Panc1 (cell line): ENCODE results near the gene AHRR. TPM values are rescaled to one million over a fixed set of nuclear protein-coding genes. Genes with fewer than 3 reads are reported as not detected.

ENCODE experiments used
- ATAC-seq: fragments of 200-7000 bp; cut with Tn5 transposase; 2 replicates; pipeline ENCODE4 v1.9.1; 2020; ENCODE audit warnings: mild to moderate bottlenecking, moderate library complexity
- BruUV-seq: library from RNA; stranded (reverse); fragments of 400-500 nt; replicated peaks from 2 replicates; lab custom pipeline; 2021; lab: Mats Ljungman, UMichigan
- CTCF ChIA-PET: fragments of 300-600 bp; sonication (Branson Sonifier 250); formaldehyde crosslinking; loops from one replicate; lab custom pipeline; 2022; ENCODE audit warnings: antibody characterized with exemption; lab: Charles Lee
- POLR2A ChIA-PET: fragments of 300-600 bp; sonication (Branson Sonifier 250); formaldehyde crosslinking; loops from one replicate; lab custom pipeline; 2022; ENCODE audit warnings: antibody characterized with exemption; lab: Charles Lee
- DNase-seq: peaks from one replicate; pipeline ENCODE4 v3.0.0-alpha.2; 2010; ENCODE audit warnings: low read depth, low spot score
- H3K27ac ChIP-seq: 2 replicates; pipeline ENCODE4 v1.5.1; 2011; ENCODE audit warnings: mild to moderate bottlenecking, low read length, inconsistent platforms
- H3K27me3 ChIP-seq: fragments of 200-500 bp; sonication (Bioruptor generic); 2 replicates; pipeline ENCODE4 v1.6.0; 2014; ENCODE audit warnings: low read length, inconsistent platforms; ENCODE audit not compliant: control insufficient read depth, insufficient read depth
- H3K36me3 ChIP-seq: fragments of 200-500 bp; sonication (Bioruptor generic); 2 replicates; pipeline ENCODE4 v1.5.1; 2014; ENCODE audit warnings: inconsistent platforms, mild to moderate bottlenecking, low read length, moderate library complexity; ENCODE audit not compliant: control insufficient read depth, insufficient read depth
- H3K4me1 ChIP-seq: 2 replicates; pipeline ENCODE4 v1.5.1; 2011; ENCODE audit warnings: inconsistent platforms, mild to moderate bottlenecking, low read length, moderate library complexity; ENCODE audit not compliant: control insufficient read depth, insufficient read depth
- H3K4me3 ChIP-seq, 2 experiments: 2 replicates each; pipeline ENCODE4 v1.5.1; 2011 to 2012; ENCODE audit warnings: low read depth in 2 of 2, low read length in 2 of 2, mild to moderate bottlenecking in 2 of 2, inconsistent platforms in 1 of 2, moderate library complexity in 1 of 2
- H3K9me3 ChIP-seq: fragments of 200-500 bp; sonication (Bioruptor generic); 2 replicates; pipeline ENCODE4 v1.5.1; 2014; ENCODE audit warnings: low read depth, mild to moderate bottlenecking, inconsistent platforms, low read length, moderate library complexity; ENCODE audit not compliant: control insufficient read depth, insufficient read depth
- CTCF ChIP-seq: fragments of 450-650 bp; IDR thresholded peaks from 2 replicates; pipeline ENCODE4 v1.5.1; 2017; ENCODE audit warnings: mild to moderate bottlenecking
- POLR2AphosphoS5 ChIP-seq: IDR thresholded peaks from 2 replicates; pipeline ENCODE4 v1.6.1; 2012; ENCODE audit warnings: mild to moderate bottlenecking, low read depth, low read length, moderate library complexity
- REST ChIP-seq, 2 experiments: IDR thresholded peaks; 2 replicates each; pipeline ENCODE4 v1.6.1; 2011 to 2012; ENCODE audit warnings: low read depth in 2 of 2, control low read depth in 1 of 2, low read length in 1 of 2, mild to moderate bottlenecking in 1 of 2, moderate library complexity in 1 of 2; ENCODE audit not compliant: insufficient read depth in 1 of 2
- TCF7L2 ChIP-seq: IDR thresholded peaks from 2 replicates; pipeline ENCODE4 v1.6.1; 2011; ENCODE audit warnings: mild to moderate bottlenecking, low read depth, low read length, inconsistent platforms
- in situ Hi-C: cut with HindIII; loops from 2 replicates; pipeline ENCODE4 v1.10.0; 2016; ENCODE audit warnings: low sequenced_read_pairs, low pct_unique_long_range_greater_than_20kb
- intact Hi-C: fragments of 100-400 bp; cut with micrococcal nuclease; formaldehyde crosslinking; loops from one replicate; pipeline ENCODE4 v1.10.0; 2022; ENCODE audit not compliant: unreplicated experiment
- total RNA-seq: library from RNA; stranded (reverse); gene quantifications from one replicate; pipeline ENCODE4 v1.2.1, GENCODE V29; 2021; ENCODE audit not compliant: unreplicated experiment

Gene AHRR
- total RNA-seq, 1 experiment from 2014 or later: 23.6 TPM

- ATAC-seq (no peak), DNase-seq (no peak)
- ChIA-PET POLR2A (no interaction called here), CTCF (no interaction called here)
- BruUV-seq: no TSS peak
- intact Hi-C loops: no loop called here
- in situ Hi-C loops: no loop called here
- H3K27ac ChIP-seq: no peak overlapping the region
- no peak overlapping the region for H3K4me3 ChIP-seq
- peaks cover 12% of the 10 kb centered on the region for H3K4me1 ChIP-seq
- no peaks in the 10 kb centered on the region for H3K27me3 ChIP-seq
- H3K9me3 ChIP-seq: no peaks in the 10 kb centered on the region
- TF ChIP-seq POLR2AphosphoS5 (no peak), REST (IDR thresholded peaks at IDR 0.05; ENCODE audit: insufficient read depth in 1 of 2, low read depth in 2 of 2, low read length in 1 of 2) (no peak), CTCF (no peak)
- H3K36me3 ChIP-seq: no peaks in the 10 kb centered on the region
Observed at GRCh38 chr5:334903-335739, 13.6 kb downstream of the AHRR start.

- H3K36me3 ChIP-seq: no peaks in the 10 kb centered on the region
- no TSS peak for BruUV-seq
- no peak for TF ChIP-seq TCF7L2
- no peaks in the 10 kb centered on the region for H3K27me3 ChIP-seq
- ChIA-PET CTCF (no interaction called here), POLR2A (no interaction called here)
- no peak for DNase-seq
- peaks cover 12% of the 10 kb centered on the region for H3K4me1 ChIP-seq
- in situ Hi-C loops: no loop called here
- no peaks in the 10 kb centered on the region for H3K9me3 ChIP-seq
- ATAC-seq: no peak
- H3K27ac ChIP-seq: no peak overlapping the region
- no peak overlapping the region for H3K4me3 ChIP-seq
- intact Hi-C loops: no loop called here
Observed at GRCh38 chr5:335740-336038, 14.2 kb downstream of the AHRR start.

- TF ChIP-seq TCF7L2: no peak
- TF ChIP-seq CTCF: peak; percentile 82
- in situ Hi-C loops: no loop called here
- DNase-seq (peak; percentile 42), ATAC-seq (peak; percentile 95)
- ChIA-PET POLR2A (no interaction called here), CTCF (no interaction called here)
- H3K4me1 ChIP-seq: peaks cover 18% of the 10 kb centered on the region
- H3K27ac ChIP-seq: peak overlapping the region; percentile 52; the same call in 1 of the 2 replicates
- no peaks in the 10 kb centered on the region for H3K27me3 ChIP-seq
- intact Hi-C loops: no loop called here
- no peaks in the 10 kb centered on the region for H3K9me3 ChIP-seq
- H3K36me3 ChIP-seq: no peaks in the 10 kb centered on the region
- H3K4me3 ChIP-seq: no peak overlapping the region
- BruUV-seq: no TSS peak
Observed at GRCh38 chr5:337563-338130, 16.1 kb downstream of the AHRR start.
